SU-DHL-6 (cell line): ENCODE results near the gene CTLA4.

ENCODE experiments used
- H2AFZ ChIP-seq: fragments of 200-600 bp; sonication (generic); 2 replicates; pipeline ENCODE4 v1.6.1; 2014; ENCODE audit warnings: low read depth, mild to moderate bottlenecking, moderate library complexity, mixed read lengths, antibody characterized with exemption, low read length; ENCODE audit not compliant: severe bottlenecking
- H3F3A ChIP-seq: fragments of 200-600 bp; shearing (Covaris generic); 2 replicates; pipeline ENCODE4 v1.6.0; 2016; ENCODE audit warnings: antibody characterized with exemption, mild to moderate bottlenecking; ENCODE audit not compliant: insufficient read depth
- H3K27ac ChIP-seq: fragments of 200-600 bp; sonication (generic); 2 replicates; pipeline ENCODE4 v1.5.1; 2016; ENCODE audit warnings: low read depth, mild to moderate bottlenecking, low read length, moderate library complexity, mixed read lengths
- H3K27me3 ChIP-seq: fragments of 200-600 bp; sonication (generic), shearing (Covaris generic); 2 replicates; pipeline ENCODE4 v1.6.0; 2014; ENCODE audit warnings: mild to moderate bottlenecking, low read length
- H3K36me3 ChIP-seq: fragments of 200-600 bp; sonication (generic); 2 replicates; pipeline ENCODE4 v1.6.1; 2014; ENCODE audit warnings: mild to moderate bottlenecking, low read length, mixed read lengths
- H3K4me2 ChIP-seq: fragments of 300-600, 200-600 bp; shearing (Covaris generic), sonication (generic); 2 replicates; pipeline ENCODE4 v1.6.0; 2014; ENCODE audit warnings: low read length, low read depth, mild to moderate bottlenecking; ENCODE audit not compliant: poor library complexity, severe bottlenecking
- H3K4me3 ChIP-seq: fragments of 200-600 bp; sonication (generic); 2 replicates; pipeline ENCODE4 v1.5.1; 2014; ENCODE audit warnings: antibody characterized with exemption, low read length, mild to moderate bottlenecking, mixed read lengths; ENCODE audit not compliant: insufficient read depth, poor library complexity, severe bottlenecking
- H3K79me2 ChIP-seq: fragments of 200-600 bp; sonication (generic); 2 replicates; pipeline ENCODE4 v1.6.1; 2014; ENCODE audit warnings: mild to moderate bottlenecking, low read length, moderate library complexity; ENCODE audit not compliant: insufficient read depth
- H3K9ac ChIP-seq: fragments of 200-600 bp; sonication (generic); 2 replicates; pipeline ENCODE4 v1.7.0; 2014; ENCODE audit warnings: mild to moderate bottlenecking, low read length
- H3K9me2 ChIP-seq: fragments of 200-600 bp; sonication (generic); replicated peaks from 2 replicates; pipeline ENCODE4 v1.6.1; 2014; ENCODE audit warnings: low read length; ENCODE audit not compliant: insufficient read depth
- H3K9me3 ChIP-seq: fragments of 200-600 bp; sonication (generic); 2 replicates; pipeline ENCODE4 v1.6.1; 2014; ENCODE audit warnings: low read length, mixed read lengths; ENCODE audit not compliant: insufficient read depth
- H4K20me1 ChIP-seq: fragments of 200-600 bp; sonication (generic); 2 replicates; pipeline ENCODE4 v1.6.1; 2014; ENCODE audit warnings: low read depth, mild to moderate bottlenecking, antibody characterized with exemption, low read length, moderate library complexity, mixed read lengths
- CTCF ChIP-seq: fragments of 200-600 bp; sonication (generic); IDR thresholded peaks from one replicate; pipeline ENCODE4 v1.5.1; 2017; ENCODE audit warnings: antibody characterized with exemption, mild to moderate bottlenecking, low read length, moderate library complexity; ENCODE audit not compliant: insufficient read depth, poor library complexity, severe bottlenecking
- EZH2phosphoT487 ChIP-seq: fragments of 200-600 bp; sonication (generic), shearing (Covaris generic); conservative IDR thresholded peaks from 2 replicates; pipeline ENCODE4 v1.6.1; 2018; ENCODE audit warnings: mild to moderate bottlenecking, antibody characterized with exemption, low read length, moderate library complexity, mixed read lengths

CTLA4 gene

GRCh38 chr2:203853271-203853670, 14.3 kb upstream of the CTLA4 start:
- Histone ChIP-seq H3K79me2 (no peaks in the 10 kb centered on the region), H3K9ac (no peak overlapping the region), H3K9me3 (no peaks in the 10 kb centered on the region), H3K27me3 (no peaks in the 10 kb centered on the region), H3F3A (no peaks in the 10 kb centered on the region), H3K4me2 (no peak overlapping the region), H3K36me3 (no peaks in the 10 kb centered on the region), H3K9me2 (no peaks in the 10 kb centered on the region), H4K20me1 (no peaks in the 10 kb centered on the region), H3K4me3 (no peak overlapping the region), H3K27ac (no peak overlapping the region), H2AFZ (no peak overlapping the region)
- TF ChIP-seq CTCF (no peak), EZH2phosphoT487 (no peak)

- Histone ChIP-seq H2AFZ (no peak overlapping the region), H3F3A (no peaks in the 10 kb centered on the region), H3K27ac (no peak overlapping the region), H3K4me2 (no peak overlapping the region), H3K9me3 (no peaks in the 10 kb centered on the region), H3K9ac (no peak overlapping the region), H3K27me3 (no peaks in the 10 kb centered on the region), H4K20me1 (no peaks in the 10 kb centered on the region), H3K9me2 (no peaks in the 10 kb centered on the region), H3K79me2 (no peaks in the 10 kb centered on the region), H3K4me3 (no peak overlapping the region), H3K36me3 (no peaks in the 10 kb centered on the region)
- TF ChIP-seq EZH2phosphoT487 (no peak), CTCF (no peak)
These were observed 13.8 kb upstream of the CTLA4 start for GRCh38 chr2:203853722-203854121.

- Histone ChIP-seq H4K20me1 (no peaks in the 10 kb centered on the region), H3K4me2 (no peak overlapping the region), H3K27me3 (no peaks in the 10 kb centered on the region), H3F3A (no peaks in the 10 kb centered on the region), H3K79me2 (no peaks in the 10 kb centered on the region), H3K36me3 (no peaks in the 10 kb centered on the region), H3K9me3 (no peaks in the 10 kb centered on the region), H3K9ac (no peak overlapping the region), H3K9me2 (no peaks in the 10 kb centered on the region), H3K4me3 (no peak overlapping the region), H2AFZ (no peak overlapping the region), H3K27ac (no peak overlapping the region)
- TF ChIP-seq EZH2phosphoT487 (no peak), CTCF (no peak)
These were observed 12.3 kb upstream of the CTLA4 start for GRCh38 chr2:203855274-203855673.
